Body of pancreas (tissue), 4 donors: ENCODE measurements around the gene PCDH9. TPM values are rescaled to one million over a fixed set of nuclear protein-coding genes. Genes with fewer than 3 reads are reported as not detected.

Experiments
- ATAC-seq: fragments of 150-250 bp; one replicate; pipeline ENCODE4 v1.9.1; 2016
- DNase-seq, 4 donors: peaks; one replicate each; pipeline ENCODE4 v3.0.0-alpha.2; 2019
- H3K27ac ChIP-seq, 4 donors: fragments of 200-600 bp; sonication (generic); 1 replicate in 3 of 4; 2 replicates in 1 of 4; pipeline versions ENCODE4 v1.5.1 to v1.6.1; 2016 to 2019; ENCODE audit warnings: mild to moderate bottlenecking in 1 of 4, mixed read lengths in 1 of 4, moderate library complexity in 1 of 4
- H3K27me3 ChIP-seq, 2 donors: fragments of 200-600 bp; sonication (generic); one replicate each; pipeline ENCODE4 v1.6.0; 2016; ENCODE audit warnings: mild to moderate bottlenecking in 1 of 2
- H3K36me3 ChIP-seq, 2 donors: fragments of 200-600 bp; sonication (generic); replicated peaks in 1 of 2; 2 replicates each; pipeline ENCODE4 v1.5.1; 2016; ENCODE audit warnings: low read depth in 2 of 2; ENCODE audit not compliant: insufficient read depth in 1 of 2
- H3K4me1 ChIP-seq: fragments of 200-600 bp; sonication (generic); one replicate; pipeline ENCODE4 v1.6.0; 2016
- H3K4me3 ChIP-seq, 2 donors: fragments of 200-600 bp; sonication (generic); 1 replicate in 1 of 2; 2 replicates in 1 of 2; pipeline ENCODE4 v1.5.1; 2016 to 2019
- H3K9me3 ChIP-seq, 3 donors: fragments of 200-600 bp; sonication (generic); 1 replicate in 2 of 3; 2 replicates in 1 of 3; pipeline ENCODE4 v1.5.1; 2016
- POLR2A ChIP-seq, 3 donors: fragments of 450-650 bp; IDR thresholded peaks; one replicate each; pipeline ENCODE4 v1.6.1; 2016; ENCODE audit warnings: antibody characterized with exemption in 3 of 3, mild to moderate bottlenecking in 2 of 3
- WGBS, 2 donors: methylation state at CpG; one replicate each; pipeline ENCODE4 v1.1.5; 2017; 5-methylcytosine and 5-hydroxymethylcytosine counted together
- intact Hi-C: fragments of 100-400 bp; cut with DNase I; formaldehyde crosslinking; loops from one replicate; pipeline ENCODE4 v1.15.1; 2023
- total RNA-seq, 2 donors: library from RNA; depleted of rRNA; stranded (reverse); fragments of >200 nt; gene quantifications; one replicate each; pipeline ENCODE4 v1.1.0, GENCODE V29; 2016
- TF ChIP-seq, protein P1 (sequence below), 7 experiments: fragments of 450-650 bp in 4 of 7; fragments of 200-600 bp in 3 of 7; sonication (generic) in 3 of 7; IDR thresholded peaks; one replicate each; pipeline ENCODE4 v1.5.1; 2016 to 2019; ENCODE audit warnings: antibody characterized with exemption in 7 of 7

PCDH9 gene
- total RNA-seq, 2 donors from 2014 or later, result 3.6 to 3.9 TPM

DNA sequence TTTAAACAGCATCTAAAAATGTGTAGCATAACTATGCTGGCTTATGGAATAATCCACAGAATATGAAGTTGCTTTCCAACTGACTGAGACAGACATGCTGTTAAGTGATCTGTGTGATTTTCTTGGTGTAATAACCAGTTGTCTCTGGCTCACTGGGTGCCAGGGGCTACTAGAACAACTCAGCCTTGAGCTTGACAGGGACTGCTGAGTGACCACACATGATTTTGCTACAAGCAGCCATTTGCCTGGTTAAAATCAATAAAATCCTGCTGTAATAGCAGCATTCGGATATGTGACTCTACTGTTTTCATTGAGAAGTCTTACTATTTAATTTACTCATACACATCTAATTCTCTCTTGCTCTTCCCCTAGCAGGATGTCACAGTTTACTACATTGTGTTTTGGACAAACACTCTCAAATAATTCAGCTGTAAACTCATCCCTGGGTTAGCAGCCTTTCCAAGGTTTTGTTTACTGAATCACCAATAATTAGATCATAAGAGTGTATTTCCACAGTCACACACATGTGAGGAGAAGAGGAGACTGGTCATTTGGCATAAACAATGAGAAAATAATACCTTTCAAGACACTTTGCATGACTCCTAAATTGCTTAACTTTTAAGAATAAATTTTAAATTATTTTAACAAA lies 426.2 kb downstream of the PCDH9 start:
- Histone ChIP-seq H3K36me3 (no peaks in the 10 kb centered on the region), H3K9me3 (no peaks in the 10 kb centered on the region), H3K27ac (no peak overlapping the region), H3K27me3 (no peaks in the 10 kb centered on the region), H3K4me1 (peaks cover 10% of the 10 kb centered on the region), H3K4me3 (no peak overlapping the region)
- 18 to 20% methylated on average over 1 of the region's 1 CpG for WGBS, 2 donors
- intact Hi-C loops, result no loop called here
- no peak for ATAC-seq
- DNase-seq, result no peak
- TF ChIP-seq, protein P1, sequence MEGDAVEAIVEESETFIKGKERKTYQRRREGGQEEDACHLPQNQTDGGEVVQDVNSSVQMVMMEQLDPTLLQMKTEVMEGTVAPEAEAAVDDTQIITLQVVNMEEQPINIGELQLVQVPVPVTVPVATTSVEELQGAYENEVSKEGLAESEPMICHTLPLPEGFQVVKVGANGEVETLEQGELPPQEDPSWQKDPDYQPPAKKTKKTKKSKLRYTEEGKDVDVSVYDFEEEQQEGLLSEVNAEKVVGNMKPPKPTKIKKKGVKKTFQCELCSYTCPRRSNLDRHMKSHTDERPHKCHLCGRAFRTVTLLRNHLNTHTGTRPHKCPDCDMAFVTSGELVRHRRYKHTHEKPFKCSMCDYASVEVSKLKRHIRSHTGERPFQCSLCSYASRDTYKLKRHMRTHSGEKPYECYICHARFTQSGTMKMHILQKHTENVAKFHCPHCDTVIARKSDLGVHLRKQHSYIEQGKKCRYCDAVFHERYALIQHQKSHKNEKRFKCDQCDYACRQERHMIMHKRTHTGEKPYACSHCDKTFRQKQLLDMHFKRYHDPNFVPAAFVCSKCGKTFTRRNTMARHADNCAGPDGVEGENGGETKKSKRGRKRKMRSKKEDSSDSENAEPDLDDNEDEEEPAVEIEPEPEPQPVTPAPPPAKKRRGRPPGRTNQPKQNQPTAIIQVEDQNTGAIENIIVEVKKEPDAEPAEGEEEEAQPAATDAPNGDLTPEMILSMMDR (IDR thresholded peaks at IDR 0.05), result no peak
- no peak for TF ChIP-seq POLR2A (IDR thresholded peaks at IDR 0.05)

DNA sequence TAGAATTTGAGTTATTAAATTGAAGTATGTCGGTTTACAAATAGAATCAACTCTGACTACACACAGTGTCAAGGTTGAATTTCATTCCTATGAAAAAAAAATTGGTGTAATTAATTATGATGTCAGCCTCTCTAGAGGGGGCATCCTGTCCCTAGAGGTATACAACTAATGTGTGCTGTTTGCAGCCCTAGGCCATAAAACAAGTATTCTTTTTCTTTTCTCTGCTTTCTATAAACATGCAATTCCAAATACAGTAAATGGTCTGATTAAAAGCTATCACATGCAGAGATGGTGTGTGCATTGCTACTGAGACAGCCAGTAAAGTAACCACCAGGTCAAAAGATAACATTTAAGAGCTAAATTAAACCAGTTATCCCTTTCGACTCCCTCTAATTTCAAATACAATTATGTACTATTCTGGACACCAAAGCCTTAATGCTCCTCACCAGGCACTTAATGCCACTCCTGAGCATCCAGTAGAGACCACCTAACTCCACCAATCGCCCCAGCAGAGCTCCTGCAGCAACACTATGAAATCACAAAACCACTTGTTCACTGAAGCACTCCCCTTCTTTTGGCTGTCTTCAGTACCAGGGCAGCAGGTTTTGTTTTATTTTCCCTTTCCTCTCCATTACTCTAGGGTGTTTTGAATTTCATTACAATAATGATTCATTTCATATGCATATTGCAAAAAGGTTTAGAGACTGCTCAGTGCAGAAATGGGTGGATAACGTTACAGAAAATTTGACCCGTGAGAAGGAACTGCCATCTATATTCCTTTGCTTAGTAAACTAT lies 426.9 kb downstream of the PCDH9 start:
- WGBS, 2 donors, result 57 to 60% methylated on average over 5 of the region's 5 CpGs
- Histone ChIP-seq H3K4me3 (no peak overlapping the region), H3K27me3 (no peaks in the 10 kb centered on the region), H3K4me1 (peaks cover 10% of the 10 kb centered on the region), H3K9me3 (no peaks in the 10 kb centered on the region), H3K27ac (no peak overlapping the region), H3K36me3 (no peaks in the 10 kb centered on the region)
- DNase-seq, result no peak
- ATAC-seq, result no peak
- intact Hi-C loops, result no loop called here
- no peak for TF ChIP-seq POLR2A (IDR thresholded peaks at IDR 0.05)
- TF ChIP-seq, protein P1 (IDR thresholded peaks at IDR 0.05), result no peak

DNA sequence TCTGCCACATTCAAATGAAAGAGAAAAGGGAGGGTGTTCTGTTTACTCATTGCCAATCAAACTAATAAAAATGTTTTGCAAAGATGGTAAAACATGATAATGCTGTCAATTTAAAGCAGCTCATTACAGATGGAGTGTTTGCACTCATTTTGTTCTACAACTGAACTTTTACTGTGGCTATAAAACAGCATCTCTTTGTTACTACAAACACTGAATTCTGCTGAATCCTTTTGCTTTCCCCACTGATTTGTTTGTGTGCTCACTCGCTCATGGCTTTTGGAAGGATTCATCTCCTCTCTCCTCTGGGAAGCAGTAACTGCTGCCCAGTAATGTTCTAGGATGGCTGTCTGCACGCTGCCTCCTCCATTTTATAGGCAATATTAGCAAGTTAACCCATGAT lies 434.5 kb downstream of the PCDH9 start:
- DNase-seq (no peak), ATAC-seq (no peak)
- TF ChIP-seq, protein P1 (IDR thresholded peaks at IDR 0.05), result no peak
- TF ChIP-seq POLR2A (IDR thresholded peaks at IDR 0.05), result no peak
- H3K4me3 ChIP-seq, result no peak overlapping the region
- H3K27me3 ChIP-seq, result no peaks in the 10 kb centered on the region
- no peaks in the 10 kb centered on the region for H3K36me3 ChIP-seq
- WGBS, 2 donors, result 72 to 83% methylated on average over 2 of the region's 2 CpGs
- no peaks in the 10 kb centered on the region for H3K9me3 ChIP-seq
- H3K4me1 ChIP-seq, result no peaks in the 10 kb centered on the region
- no peak overlapping the region for H3K27ac ChIP-seq
- intact Hi-C loops, result no loop called here

DNA sequence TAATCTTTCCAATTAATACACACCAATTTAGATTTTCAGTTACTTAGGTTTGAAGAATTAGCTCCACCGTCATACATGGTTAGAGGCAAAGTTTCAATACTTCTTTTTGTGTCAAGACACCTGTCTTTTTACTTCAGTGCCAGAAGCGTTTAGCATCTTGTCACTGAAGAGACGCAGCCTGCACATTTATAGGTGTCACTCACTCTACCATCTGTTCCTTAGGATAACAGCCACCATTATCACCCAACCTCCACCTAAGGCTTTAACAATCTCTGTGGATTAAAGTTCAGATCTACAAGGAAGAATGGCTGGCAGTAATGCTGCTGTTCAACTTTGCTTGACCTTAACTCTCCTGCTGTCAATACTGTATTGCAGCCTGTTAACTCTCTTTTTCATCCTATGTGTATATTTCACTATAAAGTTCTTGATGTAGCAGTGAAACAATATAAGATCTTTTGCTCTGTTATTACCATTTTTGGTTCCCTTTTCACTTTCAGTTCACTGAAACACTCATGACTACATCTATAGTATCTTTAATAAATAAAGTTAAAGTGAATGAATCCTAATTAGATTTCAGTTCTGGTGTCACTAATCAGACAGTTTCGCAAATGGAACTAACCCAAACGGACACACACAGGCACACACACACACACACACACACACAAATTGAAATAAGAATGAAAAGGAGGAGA lies 435.6 kb downstream of the PCDH9 start:
- ATAC-seq, result no peak
- intact Hi-C loops, result no loop called here
- DNase-seq, result no peak
- Histone ChIP-seq H3K27ac (no peak overlapping the region), H3K4me3 (no peak overlapping the region), H3K27me3 (no peaks in the 10 kb centered on the region), H3K9me3 (no peaks in the 10 kb centered on the region), H3K36me3 (no peaks in the 10 kb centered on the region), H3K4me1 (no peaks in the 10 kb centered on the region)
- TF ChIP-seq, protein P1 (IDR thresholded peaks at IDR 0.05), result no peak
- TF ChIP-seq POLR2A (IDR thresholded peaks at IDR 0.05), result no peak
- 57 to 59% methylated on average over 5 of the region's 5 CpGs for WGBS, 2 donors
